Activated CD8-positive, alpha-beta memory T cell treated with anti-CD3 and anti-CD28 coated beads, Interleukin-2, amount 50 U/mL, for 1 hour (primary cell): Measurements from ENCODE around the gene ABCC8.
A peak's percentile ranks its signal among the peaks of the same experiment; 100 is the strongest.

Source experiments
- DNase-seq: peaks from one replicate; pipeline ENCODE4 v3.0.0-alpha.2; 2020; ENCODE audit errors: extremely low read depth

The ABCC8 gene

DNA sequence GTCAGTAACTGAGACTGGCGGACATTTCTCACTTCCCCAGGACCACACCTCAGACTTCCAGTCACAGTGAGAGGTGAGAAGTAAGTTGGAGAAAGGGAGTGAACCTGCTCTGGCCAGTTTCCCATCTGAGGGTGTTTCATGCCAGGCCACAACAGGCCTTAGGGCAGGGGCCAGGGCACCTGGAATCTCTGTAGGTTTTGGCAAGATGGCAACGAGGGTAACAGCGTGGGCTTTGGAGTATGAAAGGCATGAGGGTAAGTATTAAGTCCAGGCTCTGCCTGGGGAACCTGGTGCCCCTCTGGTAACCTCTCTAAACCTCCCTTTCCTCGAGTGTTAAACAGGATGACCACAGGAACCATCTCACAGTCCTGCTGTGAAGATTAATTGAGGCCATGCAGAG, 28.5 kb upstream of the ABCC8 start:
- DNase-seq = no peak

- DNase-seq = peak; percentile 50
Measured at GRCh38 chr11:17504330-17505107, 27.9 kb upstream of the ABCC8 start.

DNA sequence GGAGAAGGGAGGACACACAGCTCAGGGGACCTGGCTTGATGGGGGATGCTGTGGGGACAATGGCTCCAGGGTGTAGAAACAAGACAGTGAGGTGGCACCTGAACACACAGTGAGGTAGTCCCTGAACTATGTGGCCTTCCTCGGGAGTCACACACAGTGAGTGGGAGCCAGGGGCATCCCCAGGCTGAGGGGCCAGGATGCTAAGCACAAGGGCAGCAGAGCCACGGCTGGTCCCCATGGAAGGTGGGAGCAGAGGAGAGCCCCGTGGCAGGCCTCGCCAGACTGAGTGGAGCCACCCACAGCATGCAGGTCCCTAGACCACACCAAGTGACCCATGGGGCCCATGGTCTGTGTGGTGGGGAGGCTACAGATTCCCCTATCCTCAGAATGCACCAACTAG, 26.0 kb upstream of the ABCC8 start:
- no peak for DNase-seq

GRCh38 chr11:17500673-17501072, 24.0 kb upstream of the ABCC8 start:
- DNase-seq = no peak

DNA sequence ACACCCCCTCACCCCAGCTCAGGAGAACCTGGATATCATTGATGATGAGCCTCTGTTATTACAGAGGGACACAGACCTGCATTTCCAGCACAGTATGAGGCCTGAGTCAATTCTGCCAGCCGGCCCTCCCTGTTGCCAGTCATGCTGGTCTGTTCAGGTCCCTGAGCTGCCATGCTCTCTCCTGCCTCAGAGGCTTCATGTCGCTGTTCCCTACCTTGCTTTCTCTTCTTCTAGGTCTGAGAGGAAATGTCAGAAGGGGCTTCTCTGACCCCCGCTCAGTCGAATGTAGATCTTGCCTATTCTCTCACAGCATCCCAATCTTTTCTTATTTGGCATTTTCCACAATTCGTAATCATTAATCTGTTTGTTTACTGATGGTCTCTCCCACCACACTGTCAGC, 21.8 kb upstream of the ABCC8 start:
- DNase-seq = no peak

DNA sequence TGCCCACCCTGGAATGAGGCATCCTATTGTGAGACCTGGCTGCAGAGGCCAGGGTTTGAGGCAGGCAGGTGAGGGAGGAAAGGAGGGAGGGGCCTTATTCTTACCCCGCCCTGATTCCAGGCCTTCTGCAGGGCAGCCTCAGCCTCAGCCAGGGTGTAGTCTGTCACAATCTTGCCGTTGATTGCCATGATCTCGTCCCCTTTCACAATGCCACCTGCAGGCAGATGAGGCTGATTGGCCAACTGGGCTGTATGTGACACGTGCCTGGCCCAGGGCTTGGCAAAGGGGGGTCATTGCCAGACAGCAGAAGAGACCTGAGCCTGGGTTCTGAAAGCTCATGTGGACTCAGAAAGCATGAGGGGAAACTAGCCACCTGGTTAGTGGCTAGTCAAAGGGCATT, 21.4 kb upstream of the ABCC8 start:
- DNase-seq = no peak

DNA sequence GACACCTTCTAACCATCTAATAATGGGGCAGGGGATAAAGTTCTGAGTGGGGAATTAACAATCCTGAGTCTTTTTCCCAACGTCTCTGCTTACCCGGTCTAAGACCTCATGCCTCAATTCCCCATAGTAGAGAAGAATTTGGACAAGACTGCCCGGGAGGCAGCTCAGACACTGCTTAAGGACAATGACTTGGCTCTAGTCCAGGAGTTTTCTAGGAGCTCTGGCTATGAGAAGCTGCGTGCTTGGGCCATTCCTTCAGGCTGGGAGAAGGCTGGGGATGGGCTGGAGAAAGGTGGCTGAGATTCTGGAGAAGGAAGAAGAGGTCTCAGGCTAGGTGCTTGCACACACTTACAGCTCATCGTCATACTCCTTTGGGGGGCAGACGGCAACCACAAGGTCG, 19.8 kb upstream of the ABCC8 start:
- no peak for DNase-seq

DNA sequence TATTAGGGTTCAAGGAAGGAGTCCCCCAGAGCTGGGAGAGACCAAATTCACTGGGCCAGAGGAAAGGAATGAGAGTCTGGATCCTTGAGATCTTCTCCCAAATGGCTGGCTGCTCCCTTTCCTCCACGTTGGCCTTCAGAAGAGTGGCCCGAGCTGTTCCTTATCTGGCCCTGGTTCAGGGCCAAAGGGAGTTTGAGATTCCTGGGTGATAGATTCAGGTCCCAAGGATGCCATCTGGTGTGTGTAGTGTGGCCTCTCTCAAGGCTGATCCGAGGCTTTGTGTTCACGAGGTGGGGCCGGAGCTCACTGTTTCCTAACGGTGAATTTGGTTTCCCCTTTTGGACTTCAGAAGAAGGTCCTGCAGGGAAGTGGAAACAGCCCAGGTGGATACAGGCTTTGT, 17.4 kb upstream of the ABCC8 start:
- DNase-seq = no peak

DNA sequence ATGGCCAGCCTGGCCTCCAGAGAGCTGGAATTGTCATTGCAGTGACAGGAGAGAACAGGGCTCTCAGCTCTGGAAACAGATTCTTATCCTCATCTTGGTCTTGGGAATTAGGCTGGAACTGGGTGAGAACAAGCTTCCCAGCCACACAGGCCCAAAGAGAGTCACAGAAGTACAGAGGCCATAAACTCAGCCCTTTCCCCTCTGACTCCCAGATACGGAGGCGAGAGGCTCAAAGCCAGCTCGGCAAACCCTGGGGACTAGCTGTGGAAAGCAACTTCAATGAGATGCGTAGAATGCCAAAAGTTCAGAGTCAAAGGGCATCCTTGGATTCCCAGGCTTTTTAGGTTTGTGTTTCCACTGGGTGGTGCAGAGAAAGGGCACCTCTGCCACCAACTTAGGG, 14.3 kb upstream of the ABCC8 start:
- no peak for DNase-seq

- no peak for DNase-seq
Measured at GRCh38 chr11:17490232-17490631, 13.6 kb upstream of the ABCC8 start.

DNA sequence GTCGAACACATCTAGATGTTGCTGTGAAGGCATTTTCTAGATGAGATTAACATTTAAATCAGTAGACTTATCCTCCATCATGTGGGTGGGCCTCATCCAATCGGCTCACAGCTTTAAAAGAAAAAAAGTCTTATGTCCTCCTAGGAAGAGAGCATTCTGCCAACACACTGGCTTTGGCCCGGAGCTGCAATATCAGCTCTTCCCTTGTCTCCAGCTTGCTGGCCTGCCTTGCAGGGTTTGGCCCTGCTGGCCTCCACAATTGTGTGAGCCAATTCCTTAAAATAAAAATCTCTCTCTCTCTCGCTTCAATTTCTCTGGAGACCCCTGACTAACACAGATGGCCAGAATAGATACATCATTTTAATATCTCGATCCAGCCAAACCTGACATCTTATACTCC, 13.1 kb upstream of the ABCC8 start:
- DNase-seq = no peak

GRCh38 chr11:17488563-17488962, 11.9 kb upstream of the ABCC8 start:
- no peak for DNase-seq

GRCh38 chr11:17486646-17487045, 10.0 kb upstream of the ABCC8 start:
- DNase-seq = no peak

GRCh38 chr11:17483505-17483904, 6.9 kb upstream of the ABCC8 start:
- no peak for DNase-seq

GRCh38 chr11:17481905-17482304, 5.3 kb upstream of the ABCC8 start:
- no peak for DNase-seq

DNA sequence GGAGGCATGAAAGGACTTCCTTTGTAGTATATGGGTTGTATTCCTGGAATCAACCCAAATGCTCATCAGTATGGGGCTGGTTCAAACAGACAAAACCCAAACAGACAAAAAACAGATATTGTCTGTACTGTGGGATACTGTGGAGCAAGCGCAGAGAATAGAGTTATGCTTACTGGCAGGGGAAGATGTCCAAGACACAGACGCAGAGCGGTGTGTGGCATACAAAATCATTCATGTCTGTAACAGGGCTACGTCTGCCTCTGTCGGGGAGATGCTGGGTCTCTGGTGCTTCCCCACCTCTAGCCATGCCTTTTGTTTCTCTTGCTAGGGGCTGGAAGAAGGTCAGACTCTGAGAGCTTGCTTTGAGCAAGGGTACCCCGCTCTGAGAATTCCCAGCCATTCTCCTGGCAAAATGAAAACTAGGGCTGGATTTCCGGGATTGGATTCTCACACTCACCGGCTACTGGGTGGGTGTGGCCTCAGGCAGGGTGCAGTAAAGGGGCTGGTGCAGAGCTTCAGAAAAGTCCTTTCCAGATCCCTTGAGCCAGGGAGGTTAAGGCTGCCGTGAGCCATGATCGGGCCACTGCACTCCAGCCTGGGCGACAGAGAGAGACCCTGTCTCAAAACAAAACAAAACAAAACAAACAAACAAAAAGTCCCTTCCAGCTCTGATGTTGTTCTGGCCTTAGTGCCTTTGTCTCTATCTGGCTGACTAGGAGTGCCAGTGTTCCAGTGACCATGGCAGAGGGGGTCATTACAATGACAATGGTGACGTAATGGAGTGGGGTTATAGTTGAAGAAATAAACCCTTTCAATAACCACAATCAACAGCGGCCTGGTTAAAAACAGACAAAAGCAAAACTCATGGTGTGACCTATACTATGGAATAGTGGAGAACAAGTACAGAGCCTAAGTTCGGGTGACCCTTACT, 2.9 kb upstream of the ABCC8 start:
- no peak for DNase-seq

DNA sequence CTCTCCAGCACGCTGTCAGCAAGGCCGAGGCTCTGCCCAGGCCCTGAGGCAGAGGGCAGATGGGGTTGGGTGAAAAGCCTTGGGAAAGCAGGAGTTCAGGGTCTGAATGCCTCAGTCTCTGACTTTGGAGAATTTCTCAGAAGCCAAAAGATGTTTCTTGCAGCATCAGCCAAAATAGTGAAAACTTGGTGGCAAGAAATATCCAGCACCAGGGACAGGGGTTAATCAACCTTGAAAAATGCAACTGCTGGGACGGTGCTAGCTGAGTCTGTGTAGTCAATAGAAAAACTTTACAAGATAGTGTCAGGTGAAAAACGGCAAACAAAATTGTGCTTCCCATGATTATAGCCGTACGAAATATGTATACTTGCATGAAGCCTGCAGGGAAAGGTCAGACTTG, 1.4 kb upstream of the ABCC8 start:
- DNase-seq = no peak

GRCh38 chr11:17477361-17477760, 716 bp upstream of the ABCC8 start:
- no peak for DNase-seq

GRCh38 chr11:17477084-17477333, 364 bp upstream of the ABCC8 start:
- no peak for DNase-seq

DNA sequence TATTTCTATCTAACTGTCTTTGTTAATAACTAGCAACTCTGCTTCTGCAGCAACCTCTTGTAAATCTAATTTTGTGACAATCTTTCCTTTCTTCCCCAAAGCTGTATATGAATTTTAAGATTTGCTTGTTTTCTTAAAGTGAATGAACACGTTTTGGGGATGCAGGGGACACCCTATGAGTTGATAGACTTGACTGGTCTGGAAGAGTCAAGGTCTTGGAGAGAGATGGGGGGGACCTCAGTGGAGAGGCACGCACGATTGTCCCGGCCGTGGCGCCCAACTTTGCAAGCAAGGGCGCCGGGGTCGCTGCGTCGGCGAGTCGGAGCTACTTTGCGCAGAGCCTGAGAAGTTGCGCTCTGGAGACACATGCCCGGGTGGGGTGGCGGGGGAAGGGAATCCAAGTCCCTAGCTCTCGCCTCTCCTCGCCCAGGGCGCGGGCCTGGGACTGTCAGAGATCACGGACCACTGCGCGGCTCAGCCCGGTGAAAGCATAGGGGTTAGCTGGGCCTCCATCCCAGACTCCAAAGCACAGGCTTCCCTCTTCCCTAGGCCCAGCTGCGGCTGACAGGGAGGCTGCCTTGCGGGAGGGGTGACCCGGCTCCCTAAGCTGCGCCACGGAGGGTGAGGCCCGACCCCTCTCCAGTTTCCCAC, 854 bp downstream of the ABCC8 start:
- no peak for DNase-seq

DNA sequence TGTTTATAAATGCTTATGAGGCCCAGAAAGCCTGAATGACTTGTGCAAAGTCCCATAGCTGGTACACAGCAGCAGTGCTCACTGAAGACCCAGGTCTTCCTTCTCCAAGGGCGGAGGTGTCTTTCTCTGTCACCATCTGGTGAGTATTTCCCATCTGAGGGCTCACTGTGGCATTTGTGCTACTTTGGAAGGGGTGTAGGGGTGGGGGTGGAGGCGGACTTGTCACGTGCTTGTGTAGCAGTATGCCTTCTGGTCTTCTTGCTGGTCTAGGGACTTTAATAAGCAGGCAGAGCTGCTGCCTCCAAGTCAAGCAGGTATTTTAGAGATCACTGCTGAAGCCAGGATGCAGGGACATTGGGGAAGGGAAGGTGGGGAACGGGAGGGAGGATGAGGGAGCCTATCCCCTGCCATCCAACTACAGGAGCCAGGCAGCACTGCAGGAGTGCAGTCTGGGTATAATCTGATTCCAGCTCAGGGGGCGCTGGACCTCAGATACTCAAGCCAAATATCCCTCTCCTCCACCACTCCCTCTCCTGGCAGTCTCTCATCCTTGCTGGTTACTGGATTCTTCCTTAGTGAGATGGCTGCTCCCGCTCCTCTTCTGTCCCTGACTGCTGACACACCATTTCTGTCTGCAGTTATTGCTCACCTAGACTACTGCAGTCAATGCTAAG, 3.4 kb downstream of the ABCC8 start:
- DNase-seq = no peak

- no peak for DNase-seq
Measured at GRCh38 chr11:17472467-17472866, 4.2 kb downstream of the ABCC8 start.
